RWPE1 (cell line): ENCODE measurements around the gene PCDHA8.
"Not testable (repeated sequence)": the region's sequence is repeated elsewhere in the genome, so short reads cannot be mapped to it uniquely, and the experiment has no call there.

Experiments used
- CTCF ChIA-PET: fragments of 350-600 bp; sonication (Branson Sonifier 250); formaldehyde crosslinking; extraction: SDS; loops from one replicate; lab custom pipeline; 2021; lab: Yijun Ruan, JAX
- POLR2A ChIA-PET: fragments of 400-600 bp; formaldehyde crosslinking; extraction: SDS; loops from one replicate; lab custom pipeline; 2020; ENCODE audit warnings: antibody characterized with exemption; ENCODE audit not compliant: low non-redundant PET; lab: Yijun Ruan, JAX
- DNase-seq: peaks from one replicate; pipeline ENCODE4 v3.0.0; 2012; ENCODE audit warnings: low spot score
- H3K27ac ChIP-seq: fragments of 450-650 bp; 2 replicates; pipeline ENCODE4 v1.5.1; 2017
- TF ChIP-seq, protein P1 (sequence below): fragments of 450-650 bp; conservative IDR thresholded peaks from 2 replicates; pipeline ENCODE4 v1.5.1; 2017; ENCODE audit warnings: low read depth, mild to moderate bottlenecking

PCDHA8 gene

GRCh38 chr5:140870221-140871201 lies 29.5 kb downstream of the PCDHA8 start:
- ChIA-PET POLR2A (no interaction called here), CTCF (interaction anchor here (1.2 to 1.9 kb wide), 2 partner anchors 9 to 29 kb away, joined by 4 to 19 read pairs; partner anchors contain the start of gene PCDHA8)
- no peak for DNase-seq
- H3K27ac ChIP-seq, result no peak overlapping the region
- TF ChIP-seq, protein P1, sequence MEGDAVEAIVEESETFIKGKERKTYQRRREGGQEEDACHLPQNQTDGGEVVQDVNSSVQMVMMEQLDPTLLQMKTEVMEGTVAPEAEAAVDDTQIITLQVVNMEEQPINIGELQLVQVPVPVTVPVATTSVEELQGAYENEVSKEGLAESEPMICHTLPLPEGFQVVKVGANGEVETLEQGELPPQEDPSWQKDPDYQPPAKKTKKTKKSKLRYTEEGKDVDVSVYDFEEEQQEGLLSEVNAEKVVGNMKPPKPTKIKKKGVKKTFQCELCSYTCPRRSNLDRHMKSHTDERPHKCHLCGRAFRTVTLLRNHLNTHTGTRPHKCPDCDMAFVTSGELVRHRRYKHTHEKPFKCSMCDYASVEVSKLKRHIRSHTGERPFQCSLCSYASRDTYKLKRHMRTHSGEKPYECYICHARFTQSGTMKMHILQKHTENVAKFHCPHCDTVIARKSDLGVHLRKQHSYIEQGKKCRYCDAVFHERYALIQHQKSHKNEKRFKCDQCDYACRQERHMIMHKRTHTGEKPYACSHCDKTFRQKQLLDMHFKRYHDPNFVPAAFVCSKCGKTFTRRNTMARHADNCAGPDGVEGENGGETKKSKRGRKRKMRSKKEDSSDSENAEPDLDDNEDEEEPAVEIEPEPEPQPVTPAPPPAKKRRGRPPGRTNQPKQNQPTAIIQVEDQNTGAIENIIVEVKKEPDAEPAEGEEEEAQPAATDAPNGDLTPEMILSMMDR, result no peak

DNA sequence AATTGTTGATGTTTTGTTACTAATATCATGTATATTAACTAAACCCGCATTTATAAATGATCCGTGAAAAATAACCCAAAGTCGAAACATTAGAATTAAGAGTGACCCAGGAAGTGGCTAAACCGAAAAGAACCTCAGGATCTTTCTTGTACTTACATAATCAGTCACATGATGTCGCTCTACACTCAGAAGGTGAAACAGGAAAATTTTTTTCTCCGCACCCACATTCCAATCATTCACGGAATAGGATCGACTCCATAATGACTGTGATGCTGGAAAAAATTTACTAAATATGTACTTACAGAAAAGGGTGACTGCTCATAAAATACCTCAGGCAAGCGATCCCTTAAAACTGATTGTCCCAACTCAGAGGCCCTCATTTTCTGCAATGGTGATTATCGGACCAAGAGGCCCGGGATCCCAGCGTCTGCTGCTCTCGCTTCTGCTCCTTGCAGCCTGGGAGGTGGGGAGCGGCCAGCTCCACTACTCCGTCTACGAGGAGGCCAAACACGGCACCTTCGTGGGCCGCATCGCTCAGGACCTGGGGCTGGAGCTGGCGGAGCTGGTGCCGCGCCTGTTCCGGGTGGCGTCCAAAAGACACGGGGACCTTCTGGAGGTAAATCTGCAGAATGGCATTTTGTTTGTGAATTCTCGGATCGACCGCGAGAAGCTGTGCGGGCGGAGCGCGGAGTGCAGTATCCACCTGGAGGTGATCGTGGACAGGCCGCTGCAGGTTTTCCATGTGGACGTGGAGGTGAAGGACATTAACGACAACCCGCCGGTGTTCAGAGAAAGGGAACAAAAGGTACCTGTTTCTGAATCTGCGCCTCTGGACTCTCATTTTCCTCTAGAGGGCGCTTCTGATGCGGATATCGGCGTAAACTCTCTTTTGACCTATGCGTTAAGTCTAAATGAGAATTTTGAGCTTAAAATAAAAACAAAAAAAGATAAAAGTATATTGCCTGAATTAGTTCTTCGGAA lies 34.4 kb downstream of the PCDHA8 start, which contains the start of gene PCDHA12:
Gene PCDHA12, plus strand, starts transcription at position 224 of the 981 bp plus-strand sequence. Its CDS starts 165 bp downstream, at position 389.
- POLR2A ChIA-PET, result no interaction called here
- CTCF ChIA-PET, result interaction anchor here (0.6 to 2.5 kb wide), 9 partner anchors 16 to 192 kb away, joined by 3 to 21 read pairs (median 4); partner anchors contain the start of gene PCDHAC1
- no peak within 1 kb of the TSS for H3K27ac ChIP-seq
- TF ChIP-seq, protein P1, result peak; percentile 12; the same call in 1 of the 2 replicates
- peak; percentile 54 for DNase-seq

GRCh38 chr5:140876541-140877261 lies 35.7 kb downstream of the PCDHA8 start:
- DNase-seq, POLR2A ChIA-PET, H3K27ac ChIP-seq: not testable (repeated sequence)
- CTCF ChIA-PET, result interaction anchor here (0.6 to 2.5 kb wide), 4 partner anchors 122 to 452 kb away, joined by 3 to 21 read pairs (median 4); no protein-coding TSS in a partner anchor

- ChIA-PET POLR2A (no interaction called here), CTCF (interaction anchor here (1.0 kb wide), 1 partner anchor 451 kb away, joined by 5 read pairs; no protein-coding TSS in a partner anchor)
- TF ChIP-seq, protein P1, result no peak
- DNase-seq, result no peak
- no peak overlapping the region for H3K27ac ChIP-seq
Observed at GRCh38 chr5:140877262-140877581, 36.2 kb downstream of the PCDHA8 start.

DNA sequence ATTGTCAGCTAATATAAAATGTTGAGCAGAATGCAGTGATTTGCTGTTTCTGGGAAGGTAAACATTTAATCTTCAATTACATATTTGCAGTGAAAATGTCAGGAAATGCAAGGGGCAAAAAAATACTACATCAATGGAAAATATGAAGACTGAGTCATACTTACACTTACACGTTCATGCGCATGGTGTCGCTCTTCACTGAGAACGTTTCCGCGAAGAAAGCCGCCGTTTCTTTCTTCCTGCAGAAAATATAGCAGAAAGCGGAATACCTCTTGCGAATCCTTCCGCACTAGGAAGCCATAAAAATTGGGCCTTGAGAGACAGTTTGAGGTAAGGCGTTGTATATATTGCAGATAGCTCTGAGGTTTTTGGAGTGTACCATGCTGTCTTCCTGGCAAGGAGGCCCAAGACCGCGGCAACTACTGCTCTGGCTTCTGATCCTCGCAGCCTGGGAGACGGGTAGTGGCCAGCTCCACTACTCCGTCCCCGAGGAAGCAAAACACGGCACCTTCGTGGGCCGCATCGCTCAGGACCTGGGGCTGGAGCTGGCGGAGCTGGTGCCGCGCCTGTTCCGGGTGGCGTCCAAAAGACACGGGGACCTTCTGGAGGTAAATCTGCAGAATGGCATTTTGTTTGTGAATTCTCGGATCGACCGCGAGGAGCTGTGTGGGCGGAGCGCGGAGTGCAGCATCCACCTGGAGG lies 41.1 kb downstream of the PCDHA8 start, which contains the start of gene PCDHA13:
Gene PCDHA13, plus strand, starts transcription at position 236 of the 702 bp plus-strand sequence. Its CDS starts 145 bp downstream, at position 381.
- ChIA-PET CTCF (interaction anchor here (0.6 to 4.0 kb wide), 20 partner anchors 9 to 1055 kb away, joined by 3 to 50 read pairs (median 4); partner anchors contain the start of genes PCDHA11, PCDHA8, PCDHAC1 and PCDHAC2), POLR2A (no interaction called here)
- TF ChIP-seq, protein P1, result peak; percentile 78
- peak; percentile 59 for DNase-seq
- H3K27ac ChIP-seq, result no peak within 1 kb of the TSS
